BE2C (cell line): ENCODE results near the gene DUOX1.
A peak's percentile ranks its signal among the peaks of the same experiment; 100 is the strongest.

Experiments used
- DNase-seq: peaks from one replicate; pipeline ENCODE4 v3.0.0-alpha.2; 2020
- H3K27me3 ChIP-seq: fragments of 250-450 bp; sonication (Bioruptor Pico); 2 replicates; pipeline ENCODE4 v1.5.1; 2020; ENCODE audit warnings: mild to moderate bottlenecking
- H3K36me3 ChIP-seq: fragments of 250-450 bp; sonication (Bioruptor Pico); 2 replicates; pipeline ENCODE4 v1.5.1; 2020; ENCODE audit warnings: mild to moderate bottlenecking
- H3K4me1 ChIP-seq: fragments of 250-450 bp; sonication (Bioruptor Pico); 2 replicates; pipeline ENCODE4 v1.5.1; 2020
- H3K4me3 ChIP-seq: 2 replicates; pipeline ENCODE4 v1.5.1; 2011; ENCODE audit warnings: low read depth, low read length
- H3K9me3 ChIP-seq: fragments of 250-450 bp; sonication (Bioruptor Pico); 2 replicates; pipeline ENCODE4 v1.5.1; 2020
- TF ChIP-seq, protein P1 (sequence below): IDR thresholded peaks from 2 replicates; pipeline ENCODE4 v1.5.1; 2012; ENCODE audit warnings: mild to moderate bottlenecking, low read depth, low read length

The DUOX1 gene

DNA sequence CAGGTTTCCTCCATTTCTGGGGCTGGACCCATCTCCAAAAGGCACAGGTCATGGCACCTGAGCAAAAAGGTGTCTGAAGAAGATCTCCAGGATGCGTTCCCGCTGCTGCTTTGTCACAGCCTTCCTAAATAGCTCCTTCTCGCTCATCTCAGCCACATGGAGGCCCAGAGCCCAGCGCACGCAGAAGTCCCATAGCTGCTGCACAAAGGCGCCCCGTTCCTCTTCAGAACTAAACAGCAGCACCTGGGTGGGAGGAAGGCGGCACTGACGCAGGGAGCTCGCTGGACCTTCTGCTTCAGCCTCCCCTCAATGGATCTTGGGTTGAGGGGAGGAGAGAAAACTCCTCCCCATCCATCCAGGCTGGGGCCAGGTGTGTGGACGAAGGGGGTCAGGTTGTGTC, 24.2 kb upstream of the DUOX1 start:
- TF ChIP-seq, protein P1, sequence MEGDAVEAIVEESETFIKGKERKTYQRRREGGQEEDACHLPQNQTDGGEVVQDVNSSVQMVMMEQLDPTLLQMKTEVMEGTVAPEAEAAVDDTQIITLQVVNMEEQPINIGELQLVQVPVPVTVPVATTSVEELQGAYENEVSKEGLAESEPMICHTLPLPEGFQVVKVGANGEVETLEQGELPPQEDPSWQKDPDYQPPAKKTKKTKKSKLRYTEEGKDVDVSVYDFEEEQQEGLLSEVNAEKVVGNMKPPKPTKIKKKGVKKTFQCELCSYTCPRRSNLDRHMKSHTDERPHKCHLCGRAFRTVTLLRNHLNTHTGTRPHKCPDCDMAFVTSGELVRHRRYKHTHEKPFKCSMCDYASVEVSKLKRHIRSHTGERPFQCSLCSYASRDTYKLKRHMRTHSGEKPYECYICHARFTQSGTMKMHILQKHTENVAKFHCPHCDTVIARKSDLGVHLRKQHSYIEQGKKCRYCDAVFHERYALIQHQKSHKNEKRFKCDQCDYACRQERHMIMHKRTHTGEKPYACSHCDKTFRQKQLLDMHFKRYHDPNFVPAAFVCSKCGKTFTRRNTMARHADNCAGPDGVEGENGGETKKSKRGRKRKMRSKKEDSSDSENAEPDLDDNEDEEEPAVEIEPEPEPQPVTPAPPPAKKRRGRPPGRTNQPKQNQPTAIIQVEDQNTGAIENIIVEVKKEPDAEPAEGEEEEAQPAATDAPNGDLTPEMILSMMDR: no peak
- Histone ChIP-seq H3K4me1 (no peaks in the 10 kb centered on the region), H3K36me3 (no peaks in the 10 kb centered on the region), H3K4me3 (no peak overlapping the region), H3K27me3 (no peaks in the 10 kb centered on the region), H3K9me3 (no peaks in the 10 kb centered on the region)
- no peak for DNase-seq

- TF ChIP-seq, protein P1: no peak
- Histone ChIP-seq H3K27me3 (peaks cover under 1% of the 10 kb centered on the region), H3K4me1 (no peaks in the 10 kb centered on the region), H3K36me3 (no peaks in the 10 kb centered on the region), H3K4me3 (no peak overlapping the region), H3K9me3 (no peaks in the 10 kb centered on the region)
- no peak for DNase-seq
Measured at GRCh38 chr15:45106002-45106790, 23.6 kb upstream of the DUOX1 start.

- Histone ChIP-seq H3K4me3 (no peak overlapping the region), H3K9me3 (no peaks in the 10 kb centered on the region), H3K27me3 (peaks cover 19% of the 10 kb centered on the region), H3K4me1 (no peaks in the 10 kb centered on the region; the same call in 1 of the 2 replicates), H3K36me3 (no peaks in the 10 kb centered on the region)
- DNase-seq: no peak
- TF ChIP-seq, protein P1: no peak
Measured at GRCh38 chr15:45107941-45108630, 21.7 kb upstream of the DUOX1 start.

DNA sequence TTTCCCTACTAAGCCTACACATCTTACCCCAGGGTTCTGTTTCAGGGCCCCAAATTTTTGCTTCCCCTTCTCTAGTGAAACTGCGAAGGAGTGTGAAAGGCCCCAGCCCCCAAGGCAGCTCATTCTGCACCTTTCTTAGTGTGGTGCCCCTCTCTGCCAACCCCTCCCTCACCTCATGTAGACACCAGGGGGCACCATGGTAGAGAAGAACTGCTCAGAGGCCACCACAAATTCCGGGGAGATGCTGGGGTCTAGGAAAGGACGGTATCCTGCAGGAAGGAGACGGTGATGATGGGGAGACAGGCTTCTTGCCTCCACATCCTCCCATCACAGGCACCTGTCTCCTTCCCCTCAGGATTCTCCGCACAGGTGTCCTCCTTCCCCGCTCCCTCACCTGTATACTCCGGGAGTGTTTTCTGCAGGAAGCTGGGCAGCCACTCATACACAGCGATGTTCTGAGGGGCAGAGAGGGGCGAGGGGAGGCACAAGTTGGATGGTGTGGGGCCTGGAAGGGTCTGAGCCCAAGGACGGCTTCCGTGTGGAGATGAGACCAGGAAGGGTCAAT, 19.5 kb upstream of the DUOX1 start:
- H3K36me3 ChIP-seq: no peaks in the 10 kb centered on the region
- H3K4me3 ChIP-seq: no peak overlapping the region
- no peaks in the 10 kb centered on the region for H3K9me3 ChIP-seq
- TF ChIP-seq, protein P1: peak; percentile 42
- H3K27me3 ChIP-seq: peaks cover 42% of the 10 kb centered on the region
- no peaks in the 10 kb centered on the region; the same call in 1 of the 2 replicates for H3K4me1 ChIP-seq
- DNase-seq: no peak

- no peak overlapping the region for H3K4me3 ChIP-seq
- H3K36me3 ChIP-seq: no peaks in the 10 kb centered on the region
- peaks cover 42% of the 10 kb centered on the region for H3K27me3 ChIP-seq
- TF ChIP-seq, protein P1: no peak
- no peak for DNase-seq
- no peaks in the 10 kb centered on the region; the same call in 1 of the 2 replicates for H3K4me1 ChIP-seq
- H3K9me3 ChIP-seq: no peaks in the 10 kb centered on the region
Measured at GRCh38 chr15:45111390-45112142, 18.2 kb upstream of the DUOX1 start.
